Gastroesophageal sphincter (tissue), 3 donors: ENCODE data around the gene SUPT3H.

Experiments used
- EP300 ChIP-seq: sonication (generic); formaldehyde crosslinking; IDR thresholded peaks from one replicate; pipeline ENCODE4 v1.6.1; 2017; ENCODE audit warnings: antibody characterized with exemption, mild to moderate bottlenecking
- TF ChIP-seq, protein P1 (sequence below), 4 experiments: fragments of 200-600 bp in 2 of 4; fragments of 450-650 bp in 2 of 4; sonication (generic) in 1 of 4; IDR thresholded peaks; one replicate each; pipeline ENCODE4 v1.5.1; 2017 to 2019; ENCODE audit warnings: antibody characterized with exemption in 4 of 4, mild to moderate bottlenecking in 2 of 4, moderate library complexity in 2 of 4

DNA sequence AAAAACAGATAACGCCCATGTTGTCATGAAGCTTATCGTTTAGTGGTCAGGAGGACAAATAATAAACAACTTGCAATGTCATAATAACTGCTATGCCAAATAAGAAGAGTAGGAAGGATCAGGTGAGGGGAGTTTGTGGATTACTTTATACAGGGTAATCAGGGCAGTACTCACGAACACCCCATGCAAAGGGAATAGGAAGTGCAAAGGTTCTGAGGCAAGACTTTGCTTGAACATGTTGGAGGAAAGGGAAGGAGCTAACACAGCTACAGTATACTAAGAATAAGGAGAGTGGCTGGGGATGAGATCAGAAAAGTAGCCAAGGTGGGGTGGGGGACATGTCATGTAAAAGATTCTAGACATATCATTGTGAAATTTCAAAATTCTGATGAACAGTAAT is 341.6 kb downstream of the SUPT3H start:
- TF ChIP-seq, protein P1, sequence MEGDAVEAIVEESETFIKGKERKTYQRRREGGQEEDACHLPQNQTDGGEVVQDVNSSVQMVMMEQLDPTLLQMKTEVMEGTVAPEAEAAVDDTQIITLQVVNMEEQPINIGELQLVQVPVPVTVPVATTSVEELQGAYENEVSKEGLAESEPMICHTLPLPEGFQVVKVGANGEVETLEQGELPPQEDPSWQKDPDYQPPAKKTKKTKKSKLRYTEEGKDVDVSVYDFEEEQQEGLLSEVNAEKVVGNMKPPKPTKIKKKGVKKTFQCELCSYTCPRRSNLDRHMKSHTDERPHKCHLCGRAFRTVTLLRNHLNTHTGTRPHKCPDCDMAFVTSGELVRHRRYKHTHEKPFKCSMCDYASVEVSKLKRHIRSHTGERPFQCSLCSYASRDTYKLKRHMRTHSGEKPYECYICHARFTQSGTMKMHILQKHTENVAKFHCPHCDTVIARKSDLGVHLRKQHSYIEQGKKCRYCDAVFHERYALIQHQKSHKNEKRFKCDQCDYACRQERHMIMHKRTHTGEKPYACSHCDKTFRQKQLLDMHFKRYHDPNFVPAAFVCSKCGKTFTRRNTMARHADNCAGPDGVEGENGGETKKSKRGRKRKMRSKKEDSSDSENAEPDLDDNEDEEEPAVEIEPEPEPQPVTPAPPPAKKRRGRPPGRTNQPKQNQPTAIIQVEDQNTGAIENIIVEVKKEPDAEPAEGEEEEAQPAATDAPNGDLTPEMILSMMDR (IDR thresholded peaks at IDR 0.05), result no peak
- TF ChIP-seq EP300, result no peak
